Trophoblast cell (in vitro differentiated cells and primary cell): ENCODE results near the gene MRPL40.

Source experiments
- DNase-seq, 2 donors: peaks; one replicate each; pipeline ENCODE4 v3.0.0-alpha.2; 2016
- H2AFZ ChIP-seq: 2 replicates; pipeline ENCODE4 v1.6.1; 2013; ENCODE audit warnings: low read length, moderate library complexity, mild to moderate bottlenecking; ENCODE audit not compliant: insufficient read depth, poor library complexity
- H2AK5ac ChIP-seq: 2 replicates; pipeline ENCODE4 v1.6.1; 2013; ENCODE audit warnings: mild to moderate bottlenecking, low read length
- H2BK120ac ChIP-seq: 2 replicates; pipeline ENCODE4 v1.6.1; 2013; ENCODE audit warnings: low read length, mild to moderate bottlenecking, moderate library complexity; ENCODE audit not compliant: insufficient read depth, poor library complexity
- H2BK12ac ChIP-seq: 2 replicates; pipeline ENCODE4 v1.6.1; 2013; ENCODE audit warnings: mild to moderate bottlenecking, low read length, moderate library complexity
- H2BK5ac ChIP-seq: 2 replicates; pipeline ENCODE4 v1.6.1; 2013; ENCODE audit warnings: low read length, low read depth, moderate library complexity, mild to moderate bottlenecking; ENCODE audit not compliant: poor library complexity
- H3K14ac ChIP-seq: 2 replicates; pipeline ENCODE4 v1.6.1; 2013; ENCODE audit warnings: mild to moderate bottlenecking, low read length
- H3K18ac ChIP-seq: 2 replicates; pipeline ENCODE4 v1.6.1; 2013; ENCODE audit warnings: mild to moderate bottlenecking, low read length
- H3K23ac ChIP-seq: 2 replicates; pipeline ENCODE4 v1.6.1; 2013; ENCODE audit warnings: low read length
- H3K27ac ChIP-seq: 2 replicates; pipeline ENCODE4 v1.5.1; 2013; ENCODE audit warnings: low read depth, mild to moderate bottlenecking, inconsistent platforms, low read length, moderate library complexity
- H3K27me3 ChIP-seq: 2 replicates; pipeline ENCODE4 v1.6.1; 2013; ENCODE audit warnings: inconsistent platforms, mild to moderate bottlenecking, low read length, moderate library complexity; ENCODE audit not compliant: insufficient read depth
- H3K36me3 ChIP-seq, 2 experiments: 1 replicate in 1 of 2; 2 replicates in 1 of 2; pipeline ENCODE4 v1.6.1; 2013; ENCODE audit warnings: low read length in 2 of 2, mild to moderate bottlenecking in 2 of 2, moderate library complexity in 1 of 2; ENCODE audit not compliant: insufficient read depth in 2 of 2, control insufficient read depth in 1 of 2
- H3K4ac ChIP-seq: 2 replicates; pipeline ENCODE4 v1.6.1; 2013; ENCODE audit warnings: low read depth, mild to moderate bottlenecking, low read length, moderate library complexity
- H3K4me1 ChIP-seq, 2 experiments: 1 replicate in 1 of 2; 2 replicates in 1 of 2; pipeline ENCODE4 v1.6.1; 2013; ENCODE audit warnings: low read length in 2 of 2, mild to moderate bottlenecking in 2 of 2, moderate library complexity in 1 of 2; ENCODE audit not compliant: insufficient read depth in 2 of 2, control insufficient read depth in 1 of 2
- H3K4me2 ChIP-seq: 2 replicates; pipeline ENCODE4 v1.6.1; 2013; ENCODE audit warnings: inconsistent platforms, mild to moderate bottlenecking, low read length, moderate library complexity
- H3K4me3 ChIP-seq: 2 replicates; pipeline ENCODE4 v1.5.1; 2013; ENCODE audit warnings: mild to moderate bottlenecking, low read depth, low read length, inconsistent platforms
- H3K79me1 ChIP-seq: one replicate; pipeline ENCODE4 v1.6.1; 2013; ENCODE audit warnings: low read length
- H3K79me2 ChIP-seq: 2 replicates; pipeline ENCODE4 v1.6.1; 2013; ENCODE audit warnings: low read length, mild to moderate bottlenecking; ENCODE audit not compliant: control insufficient read depth, insufficient read depth, poor library complexity
- H3K9ac ChIP-seq: 2 replicates; pipeline ENCODE4 v1.6.1; 2013; ENCODE audit warnings: mild to moderate bottlenecking, low read length
- H3K9me3 ChIP-seq: 2 replicates; pipeline ENCODE4 v1.6.1; 2013; ENCODE audit warnings: low read depth, mild to moderate bottlenecking, control low read depth, inconsistent platforms, low read length; ENCODE audit not compliant: insufficient read depth
- H4K12ac ChIP-seq: 2 replicates; pipeline ENCODE4 v1.6.1; 2013; ENCODE audit warnings: low read depth, mild to moderate bottlenecking, low read length, moderate library complexity
- H4K8ac ChIP-seq: 2 replicates; pipeline ENCODE4 v1.6.1; 2013; ENCODE audit warnings: low read depth, mild to moderate bottlenecking, low read length, moderate library complexity
- H4K91ac ChIP-seq: one replicate; pipeline ENCODE4 v1.6.1; 2013; ENCODE audit warnings: low read depth, mild to moderate bottlenecking, low read length, moderate library complexity
- WGBS: extraction: QIAGEN DNeasy Blood & Tissue Kit; methylation state at CpG from one replicate; pipeline ENCODE4 v1.1.7; 2013; ENCODE audit warnings: missing lambda C conversion rate; ENCODE audit not compliant: insufficient read length, insufficient coverage; ENCODE audit errors: extremely low coverage; 5-methylcytosine and 5-hydroxymethylcytosine counted together

Gene MRPL40

DNA sequence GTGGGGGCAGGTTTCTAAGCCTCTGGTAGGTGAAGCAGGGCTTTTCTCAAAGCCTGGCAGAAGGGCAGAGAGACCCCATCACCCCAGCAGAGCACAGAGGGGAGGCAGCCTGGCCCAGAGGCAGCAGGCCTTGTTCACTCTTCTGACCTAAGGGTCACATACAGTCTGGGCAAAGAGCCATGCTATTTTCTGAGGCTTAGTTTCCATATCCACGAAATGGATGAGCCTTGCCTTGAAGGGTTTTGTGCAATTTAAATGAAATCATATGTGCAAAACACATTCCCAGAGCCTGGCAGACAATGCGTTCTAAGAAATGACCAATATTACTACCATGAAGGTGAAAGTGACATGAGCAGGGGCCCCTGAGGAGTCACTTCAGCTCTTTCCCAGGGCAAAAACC lies 45.3 kb upstream of the MRPL40 start:
- no peak for DNase-seq
- Histone ChIP-seq H3K23ac (no peak overlapping the region), H3K14ac (no peak overlapping the region), H2AFZ (no peak overlapping the region), H3K4me2 (no peak overlapping the region), H4K91ac (no peak overlapping the region), H3K4me1 (no peaks in the 10 kb centered on the region), H3K27ac (no peak overlapping the region), H3K9me3 (no peaks in the 10 kb centered on the region), H3K18ac (no peak overlapping the region), H2BK5ac (no peak overlapping the region), H4K12ac (no peak overlapping the region), H3K4me3 (no peak overlapping the region), H3K79me2 (no peaks in the 10 kb centered on the region), H3K27me3 (no peaks in the 10 kb centered on the region), H3K36me3 (peaks cover 48 to 67% of the 10 kb centered on the region in 2 experiments), H3K9ac (no peak overlapping the region), H3K79me1 (no peaks in the 10 kb centered on the region), H3K4ac (no peak overlapping the region), H2BK12ac (no peak overlapping the region), H2AK5ac (no peak overlapping the region), H4K8ac (no peak overlapping the region), H2BK120ac (no peak overlapping the region)
- no CpG with 5 or more reads among the region's 2 CpGs for WGBS

DNA sequence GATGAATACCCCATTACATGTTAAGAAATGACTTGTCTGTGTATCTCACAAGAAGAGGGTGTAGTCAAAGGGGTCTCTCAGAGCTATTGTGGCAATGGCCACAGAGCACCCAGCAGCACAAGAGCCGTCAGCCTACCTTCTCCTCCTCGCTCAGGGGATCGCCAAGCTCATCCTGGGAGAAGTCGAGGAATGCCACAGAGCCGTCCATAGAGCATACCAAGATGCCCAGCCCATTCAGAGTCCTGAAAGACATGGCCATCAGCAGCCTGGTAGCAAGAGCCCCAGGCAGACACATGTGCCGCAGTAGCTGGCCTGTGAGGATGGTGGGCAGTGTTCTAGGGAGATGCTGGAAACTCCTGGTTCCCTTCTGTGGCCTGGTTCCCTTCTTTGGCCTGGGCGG lies 44.8 kb upstream of the MRPL40 start:
- Histone ChIP-seq H3K4me3 (no peak overlapping the region), H3K23ac (no peak overlapping the region), H4K12ac (no peak overlapping the region), H3K27ac (no peak overlapping the region), H2AFZ (no peak overlapping the region), H3K4me1 (no peaks in the 10 kb centered on the region), H3K27me3 (no peaks in the 10 kb centered on the region), H3K18ac (no peak overlapping the region), H3K4me2 (no peak overlapping the region), H3K14ac (no peak overlapping the region), H3K36me3 (peaks cover 48 to 67% of the 10 kb centered on the region in 2 experiments), H3K79me2 (no peaks in the 10 kb centered on the region), H2BK5ac (no peak overlapping the region), H4K8ac (no peak overlapping the region), H3K79me1 (no peaks in the 10 kb centered on the region), H2BK120ac (no peak overlapping the region), H3K4ac (no peak overlapping the region), H3K9ac (no peak overlapping the region), H2BK12ac (no peak overlapping the region), H3K9me3 (no peaks in the 10 kb centered on the region), H4K91ac (no peak overlapping the region), H2AK5ac (no peak overlapping the region)
- no peak for DNase-seq
- no CpG with 5 or more reads among the region's 7 CpGs for WGBS

DNA sequence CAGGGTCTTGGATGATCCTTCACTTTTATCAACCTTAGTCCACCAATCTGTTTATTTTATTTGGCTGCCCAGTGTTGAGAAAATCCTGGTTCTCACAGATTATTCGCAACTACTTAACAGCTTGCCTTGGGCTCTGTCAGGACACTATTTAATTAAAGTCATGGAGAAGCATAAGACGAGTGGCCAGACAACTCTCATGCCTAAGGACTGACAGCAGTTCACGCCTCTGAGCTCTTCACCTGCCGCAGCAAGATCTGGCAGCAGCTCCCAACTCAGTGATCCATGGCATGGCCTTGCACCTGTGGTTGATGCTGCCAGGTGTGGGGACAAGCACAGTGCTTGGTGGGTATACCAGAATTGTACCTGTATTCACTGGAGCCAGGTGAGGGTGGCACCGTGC lies 38.6 kb upstream of the MRPL40 start:
- no peak overlapping the region for H4K12ac ChIP-seq
- no peak overlapping the region for H2BK5ac ChIP-seq
- H3K9ac ChIP-seq: no peak overlapping the region
- no peaks in the 10 kb centered on the region for H3K79me2 ChIP-seq
- no peak overlapping the region for H3K23ac ChIP-seq
- H2AK5ac ChIP-seq: no peak overlapping the region
- WGBS: no CpG with 5 or more reads among the region's 5 CpGs
- H2AFZ ChIP-seq: no peak overlapping the region
- no peak overlapping the region for H4K91ac ChIP-seq
- H3K4me2 ChIP-seq: no peak overlapping the region
- H4K8ac ChIP-seq: no peak overlapping the region
- no peaks in the 10 kb centered on the region for H3K9me3 ChIP-seq
- H3K4me1 ChIP-seq: no peaks in the 10 kb centered on the region
- no peaks in the 10 kb centered on the region for H3K27me3 ChIP-seq
- no peak for DNase-seq
- no peaks in the 10 kb centered on the region for H3K79me1 ChIP-seq
- no peak overlapping the region for H3K4me3 ChIP-seq
- peaks cover 56 to 72% of the 10 kb centered on the region in 2 experiments for H3K36me3 ChIP-seq
- no peak overlapping the region for H3K4ac ChIP-seq
- H3K18ac ChIP-seq: no peak overlapping the region
- H2BK120ac ChIP-seq: no peak overlapping the region
- H3K14ac ChIP-seq: no peak overlapping the region
- H3K27ac ChIP-seq: no peak overlapping the region
- H2BK12ac ChIP-seq: no peak overlapping the region

DNA sequence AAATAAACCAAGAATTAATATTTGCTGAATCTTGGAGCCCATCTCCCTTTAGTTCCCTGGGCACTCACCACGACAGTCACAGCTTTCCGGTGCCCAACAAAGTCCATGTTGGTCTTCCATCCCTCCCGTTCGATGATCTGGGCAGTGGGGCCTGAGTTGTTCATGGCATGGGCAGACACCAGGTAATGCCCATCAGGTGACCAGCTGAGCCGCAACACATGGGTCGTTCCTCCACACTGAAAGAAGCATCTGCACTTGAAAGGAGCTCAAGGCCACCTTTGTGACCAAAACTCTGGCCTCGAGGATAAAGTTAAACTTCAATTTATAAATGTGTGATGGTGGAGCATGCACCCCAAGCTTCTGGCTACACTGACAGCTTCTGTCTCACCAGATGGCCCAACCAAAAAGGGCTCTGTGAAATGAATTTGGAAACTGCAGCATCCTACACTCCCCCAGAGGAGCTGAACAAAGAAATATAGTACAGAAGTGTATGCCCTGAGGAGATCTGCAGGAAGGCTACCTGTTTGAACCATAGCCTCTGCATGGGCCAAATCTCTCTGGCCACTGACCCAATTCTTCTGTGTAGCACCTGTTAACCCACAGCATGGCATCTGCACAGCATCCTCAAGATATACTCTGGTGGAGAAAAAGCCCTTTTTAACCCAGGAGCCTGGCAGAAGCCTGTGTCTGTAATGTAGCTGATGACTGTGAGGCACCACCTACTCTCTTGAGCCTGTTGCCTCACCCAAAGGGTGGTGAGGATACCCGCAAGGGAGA lies 37.9 kb upstream of the MRPL40 start:
- Histone ChIP-seq H3K23ac (no peak overlapping the region), H3K27ac (no peak overlapping the region), H3K4me3 (no peak overlapping the region), H3K14ac (no peak overlapping the region), H3K9ac (no peak overlapping the region), H3K4me2 (no peak overlapping the region), H2BK120ac (no peak overlapping the region), H2AK5ac (no peak overlapping the region), H3K4ac (no peak overlapping the region), H2BK5ac (no peak overlapping the region), H3K79me2 (no peaks in the 10 kb centered on the region), H3K9me3 (no peaks in the 10 kb centered on the region), H3K79me1 (no peaks in the 10 kb centered on the region), H2AFZ (no peak overlapping the region), H4K12ac (no peak overlapping the region), H4K8ac (no peak overlapping the region), H2BK12ac (no peak overlapping the region), H3K27me3 (no peaks in the 10 kb centered on the region), H4K91ac (no peak overlapping the region), H3K36me3 (peaks cover 54 to 70% of the 10 kb centered on the region in 2 experiments), H3K18ac (no peak overlapping the region), H3K4me1 (no peaks in the 10 kb centered on the region)
- WGBS: no CpG with 5 or more reads among the region's 8 CpGs
- no peak for DNase-seq
